ENCODE measurements around the gene TRMT11.
"Not testable (repeated sequence)": the region's sequence is repeated elsewhere in the genome, so short reads cannot be mapped to it uniquely, and the experiment has no call there.

The TRMT11 gene

GRCh38 chr6:125968493-125968892 is 17.8 kb upstream of the TRMT11 start:
- Histone ChIP-seq H3K9me2 (ENCODE audit: low read depth, low read length) (no peaks in the 10 kb centered on the region), H3K9ac (ENCODE audit: low read length) (no peak overlapping the region), H4K20me1 (ENCODE audit: insufficient read depth, low read length) (no peaks in the 10 kb centered on the region; the same call in 1 of the 2 replicates), H3K4me3 (ENCODE audit: low read depth, low read length, poor library complexity, severe bottlenecking) (no peak overlapping the region), H3K9me3 (ENCODE audit: low read length) (no peaks in the 10 kb centered on the region), H3K79me2 (ENCODE audit: insufficient read depth, low read length) (peaks cover 15% of the 10 kb centered on the region), H3F3A (ENCODE audit: insufficient read depth, low read length) (no peaks in the 10 kb centered on the region), H3K36me3 (ENCODE audit: insufficient read depth, low read length) (peaks cover 3% of the 10 kb centered on the region; the same call in 1 of the 2 replicates), H3K4me2 (ENCODE audit: low read length) (no peak overlapping the region; the same call in 1 of the 2 replicates), H3K27me3 (ENCODE audit: insufficient read depth, low read length) (no peaks in the 10 kb centered on the region), H3K4me1 (ENCODE audit: insufficient read depth, low read length, severe bottlenecking) (peaks cover 17% of the 10 kb centered on the region), H2AFZ (ENCODE audit: low read length) (no peak overlapping the region), H3K27ac (ENCODE audit: low read depth, low read length, poor library complexity, severe bottlenecking) (no peak overlapping the region)
- TF ChIP-seq, protein P1, sequence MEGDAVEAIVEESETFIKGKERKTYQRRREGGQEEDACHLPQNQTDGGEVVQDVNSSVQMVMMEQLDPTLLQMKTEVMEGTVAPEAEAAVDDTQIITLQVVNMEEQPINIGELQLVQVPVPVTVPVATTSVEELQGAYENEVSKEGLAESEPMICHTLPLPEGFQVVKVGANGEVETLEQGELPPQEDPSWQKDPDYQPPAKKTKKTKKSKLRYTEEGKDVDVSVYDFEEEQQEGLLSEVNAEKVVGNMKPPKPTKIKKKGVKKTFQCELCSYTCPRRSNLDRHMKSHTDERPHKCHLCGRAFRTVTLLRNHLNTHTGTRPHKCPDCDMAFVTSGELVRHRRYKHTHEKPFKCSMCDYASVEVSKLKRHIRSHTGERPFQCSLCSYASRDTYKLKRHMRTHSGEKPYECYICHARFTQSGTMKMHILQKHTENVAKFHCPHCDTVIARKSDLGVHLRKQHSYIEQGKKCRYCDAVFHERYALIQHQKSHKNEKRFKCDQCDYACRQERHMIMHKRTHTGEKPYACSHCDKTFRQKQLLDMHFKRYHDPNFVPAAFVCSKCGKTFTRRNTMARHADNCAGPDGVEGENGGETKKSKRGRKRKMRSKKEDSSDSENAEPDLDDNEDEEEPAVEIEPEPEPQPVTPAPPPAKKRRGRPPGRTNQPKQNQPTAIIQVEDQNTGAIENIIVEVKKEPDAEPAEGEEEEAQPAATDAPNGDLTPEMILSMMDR (IDR thresholded peaks at IDR 0.05; ENCODE audit: low read length) = no peak
- TF ChIP-seq EZH2 (IDR thresholded peaks at IDR 0.05; ENCODE audit: borderline replicate concordance, low read length) = no peak

DNA sequence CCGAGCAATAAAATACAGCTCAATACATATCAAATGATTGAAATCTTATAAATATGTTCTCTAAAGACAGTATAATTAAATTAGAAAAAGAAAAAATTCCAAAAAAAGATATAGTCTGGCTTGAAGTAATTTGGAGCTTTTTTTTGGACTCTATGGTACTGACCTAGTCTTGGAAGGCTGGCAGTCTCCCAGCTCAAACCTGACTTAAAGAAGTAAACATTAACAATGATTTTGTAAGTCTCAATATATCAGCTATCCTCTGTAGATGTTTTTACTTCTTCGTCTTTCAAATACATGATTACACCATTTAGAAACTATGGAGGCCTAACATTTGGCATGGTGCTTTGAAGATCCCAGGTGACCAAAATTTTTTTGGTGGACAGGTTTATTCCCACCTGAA is 15.6 kb upstream of the TRMT11 start:
- Histone ChIP-seq H3K36me3 (ENCODE audit: insufficient read depth, low read length) (peaks cover 18% of the 10 kb centered on the region; the same call in 1 of the 2 replicates), H3F3A (ENCODE audit: insufficient read depth, low read length) (no peaks in the 10 kb centered on the region), H3K4me1 (ENCODE audit: insufficient read depth, low read length, severe bottlenecking) (peaks cover 22% of the 10 kb centered on the region), H3K27ac (ENCODE audit: low read depth, low read length, poor library complexity, severe bottlenecking) (no peak overlapping the region), H2AFZ (ENCODE audit: low read length) (no peak overlapping the region), H3K27me3 (ENCODE audit: insufficient read depth, low read length) (no peaks in the 10 kb centered on the region), H3K4me2 (ENCODE audit: low read length) (no peak overlapping the region), H3K9ac (ENCODE audit: low read length) (no peak overlapping the region), H3K9me3 (ENCODE audit: low read length) (no peaks in the 10 kb centered on the region), H3K9me2 (ENCODE audit: low read depth, low read length) (no peaks in the 10 kb centered on the region), H3K79me2 (ENCODE audit: insufficient read depth, low read length) (no peaks in the 10 kb centered on the region; the same call in 1 of the 2 replicates), H3K4me3 (ENCODE audit: low read depth, low read length, poor library complexity, severe bottlenecking) (no peak overlapping the region), H4K20me1 (ENCODE audit: insufficient read depth, low read length) (no peaks in the 10 kb centered on the region)
- no peak for TF ChIP-seq EZH2 (IDR thresholded peaks at IDR 0.05; ENCODE audit: borderline replicate concordance, low read length)
- TF ChIP-seq, protein P1 (IDR thresholded peaks at IDR 0.05; ENCODE audit: low read length) = no peak

DNA sequence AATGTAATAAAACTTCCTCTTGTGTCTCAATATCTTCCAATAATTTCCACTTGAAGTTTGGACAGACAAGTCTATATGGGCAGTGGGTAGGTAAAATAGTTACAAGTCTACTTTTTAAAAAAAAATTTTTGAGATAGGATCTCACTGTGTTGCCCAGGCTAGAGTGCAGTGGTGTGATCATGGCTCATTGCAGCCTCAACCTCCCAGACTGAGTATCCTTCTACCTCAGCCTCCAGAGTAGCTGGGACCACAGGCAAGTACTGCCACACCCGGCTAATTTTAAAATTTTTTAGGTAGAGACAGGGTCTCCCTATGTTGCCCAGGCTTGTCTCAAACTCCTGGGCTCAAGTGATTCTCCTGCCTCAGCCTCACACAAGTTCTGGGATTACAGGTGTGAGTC is 13.9 kb upstream of the TRMT11 start:
- peaks cover 22% of the 10 kb centered on the region for H3K4me1 ChIP-seq (ENCODE audit: insufficient read depth, low read length, severe bottlenecking)
- not testable (repeated sequence) for H3K27me3 ChIP-seq (ENCODE audit: insufficient read depth, low read length); H3K9me3 ChIP-seq (ENCODE audit: low read length); H3K9me2 ChIP-seq (ENCODE audit: low read depth, low read length); H3K4me3 ChIP-seq (ENCODE audit: low read depth, low read length, poor library complexity, severe bottlenecking); H3K9ac ChIP-seq (ENCODE audit: low read length); H3K79me2 ChIP-seq (ENCODE audit: insufficient read depth, low read length); H3F3A ChIP-seq (ENCODE audit: insufficient read depth, low read length); H2AFZ ChIP-seq (ENCODE audit: low read length); H4K20me1 ChIP-seq (ENCODE audit: insufficient read depth, low read length); H3K4me2 ChIP-seq (ENCODE audit: low read length); H3K27ac ChIP-seq (ENCODE audit: low read depth, low read length, poor library complexity, severe bottlenecking)
- peaks cover 20% of the 10 kb centered on the region; the same call in 1 of the 2 replicates for H3K36me3 ChIP-seq (ENCODE audit: insufficient read depth, low read length)

DNA sequence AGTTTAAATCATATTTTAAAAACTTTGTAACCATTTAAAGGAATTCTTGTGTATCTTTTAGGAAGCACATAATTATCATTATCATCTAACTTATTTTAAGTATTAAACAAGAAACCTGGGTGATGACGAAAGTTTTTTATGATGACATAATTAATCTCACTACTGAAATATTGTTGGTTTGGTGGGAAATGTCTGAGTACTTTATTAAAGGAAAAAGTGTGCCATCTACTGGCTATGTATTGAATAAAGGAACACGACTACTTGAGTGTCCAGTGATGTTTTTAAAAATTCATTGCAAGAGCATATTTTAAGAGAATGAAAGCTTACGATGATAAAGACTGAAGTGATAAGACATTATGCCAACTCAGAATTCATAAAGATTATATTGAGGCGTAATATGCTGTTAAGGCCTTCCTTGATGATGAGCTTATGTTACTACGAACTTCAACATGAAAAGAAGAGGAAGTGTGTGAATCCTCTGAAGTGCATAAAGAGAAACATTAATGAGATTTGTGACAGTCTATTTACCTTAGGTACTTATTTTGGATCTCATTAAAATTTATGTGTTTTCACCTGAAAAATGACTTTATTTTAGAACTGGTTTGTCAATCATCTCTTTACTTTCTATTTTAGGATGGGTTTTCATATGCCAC is 12.0 kb upstream of the TRMT11 start:
- no peaks in the 10 kb centered on the region for H4K20me1 ChIP-seq (ENCODE audit: insufficient read depth, low read length)
- TF ChIP-seq, protein P1 (IDR thresholded peaks at IDR 0.05; ENCODE audit: low read length) = peak; percentile 70
- no peak for TF ChIP-seq EZH2 (IDR thresholded peaks at IDR 0.05; ENCODE audit: borderline replicate concordance, low read length)
- peaks cover 7% of the 10 kb centered on the region for H3K4me1 ChIP-seq (ENCODE audit: insufficient read depth, low read length, severe bottlenecking)
- H3K4me3 ChIP-seq (ENCODE audit: low read depth, low read length, poor library complexity, severe bottlenecking) = no peak overlapping the region
- no peaks in the 10 kb centered on the region for H3K9me3 ChIP-seq (ENCODE audit: low read length)
- H2AFZ ChIP-seq (ENCODE audit: low read length) = no peak overlapping the region
- H3K27ac ChIP-seq (ENCODE audit: low read depth, low read length, poor library complexity, severe bottlenecking) = no peak overlapping the region
- H3K36me3 ChIP-seq (ENCODE audit: insufficient read depth, low read length) = peaks cover 20% of the 10 kb centered on the region; the same call in 1 of the 2 replicates
- H3K9me2 ChIP-seq (ENCODE audit: low read depth, low read length) = no peaks in the 10 kb centered on the region
- peak overlapping the region; percentile 41; the same call in 1 of the 2 replicates for H3K4me2 ChIP-seq (ENCODE audit: low read length)
- H3K9ac ChIP-seq (ENCODE audit: low read length) = no peak overlapping the region
- H3F3A ChIP-seq (ENCODE audit: insufficient read depth, low read length) = no peaks in the 10 kb centered on the region
- no peaks in the 10 kb centered on the region for H3K79me2 ChIP-seq (ENCODE audit: insufficient read depth, low read length)
- H3K27me3 ChIP-seq (ENCODE audit: insufficient read depth, low read length) = no peaks in the 10 kb centered on the region
